SIG-M5 treated with dmso at 0.1 percent for 504 hours (cell line): Measurements from ENCODE around the gene EVL.

Source experiments
- DNase-seq: peaks from one replicate; lab custom pipeline; 2025; ENCODE audit not compliant: unreplicated experiment; lab: John Stamatoyannopoulos, UW

Gene EVL

GRCh38 chr14:100082723-100083122 is 17.5 kb downstream of the EVL start:
- no peak for DNase-seq

- no peak for DNase-seq
Measured at GRCh38 chr14:100083706-100084105, 18.5 kb downstream of the EVL start.

GRCh38 chr14:100084591-100084990 is 19.4 kb downstream of the EVL start:
- no peak for DNase-seq

- no peak for DNase-seq
Measured at GRCh38 chr14:100085462-100085861, 20.2 kb downstream of the EVL start.

- no peak for DNase-seq
Measured at GRCh38 chr14:100086361-100086760, 21.1 kb downstream of the EVL start.

- DNase-seq = no peak
Measured at GRCh38 chr14:100088226-100088625, 23.0 kb downstream of the EVL start.

- no peak for DNase-seq
Measured at GRCh38 chr14:100091386-100091785, 26.2 kb downstream of the EVL start.

GRCh38 chr14:100092832-100093231 is 27.6 kb downstream of the EVL start:
- no peak for DNase-seq

GRCh38 chr14:100093319-100093718 is 28.1 kb downstream of the EVL start:
- DNase-seq = no peak

GRCh38 chr14:100096656-100097055 is 31.4 kb downstream of the EVL start:
- no peak for DNase-seq

GRCh38 chr14:100098171-100098570 is 32.9 kb downstream of the EVL start:
- no peak for DNase-seq

GRCh38 chr14:100100032-100100703 is 34.9 kb downstream of the EVL start:
- no peak for DNase-seq

GRCh38 chr14:100102156-100102785 is 37.0 kb downstream of the EVL start:
- DNase-seq = no peak

GRCh38 chr14:100103250-100104005 is 38.2 kb downstream of the EVL start:
- no peak for DNase-seq

GRCh38 chr14:100104006-100104352 is 38.8 kb downstream of the EVL start:
- no peak for DNase-seq

- no peak for DNase-seq
Measured at GRCh38 chr14:100104523-100105300, 39.5 kb downstream of the EVL start.

GRCh38 chr14:100105357-100106169 is 40.3 kb downstream of the EVL start:
- no peak for DNase-seq

GRCh38 chr14:100106250-100107112 is 41.3 kb downstream of the EVL start:
- DNase-seq = peak; percentile 92

GRCh38 chr14:100107236-100107635 is 42.0 kb downstream of the EVL start:
- DNase-seq = no peak
